ENCODE data around the gene LMAN1L.

Gene LMAN1L

DNA sequence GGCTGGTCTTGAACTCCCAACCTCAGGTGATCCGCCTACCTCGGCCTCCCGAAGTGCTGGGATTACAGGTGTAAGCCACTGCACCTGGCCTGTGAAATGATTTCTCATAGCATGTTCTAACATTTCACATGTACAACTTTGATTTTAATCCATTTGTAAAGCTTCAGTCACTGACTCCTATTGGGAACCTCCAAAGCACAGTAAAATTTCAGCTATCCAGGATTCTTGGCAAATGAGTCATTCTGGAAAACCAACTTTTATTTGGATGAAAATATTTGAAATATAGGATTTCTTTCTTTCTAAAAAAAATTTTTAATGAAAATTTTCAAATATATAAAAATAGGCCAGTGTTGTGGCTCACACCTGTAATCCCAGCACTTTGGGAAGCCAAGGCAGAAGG, 2.7 kb upstream of the LMAN1L start:
- FAIRE-seq = no peak

DNA sequence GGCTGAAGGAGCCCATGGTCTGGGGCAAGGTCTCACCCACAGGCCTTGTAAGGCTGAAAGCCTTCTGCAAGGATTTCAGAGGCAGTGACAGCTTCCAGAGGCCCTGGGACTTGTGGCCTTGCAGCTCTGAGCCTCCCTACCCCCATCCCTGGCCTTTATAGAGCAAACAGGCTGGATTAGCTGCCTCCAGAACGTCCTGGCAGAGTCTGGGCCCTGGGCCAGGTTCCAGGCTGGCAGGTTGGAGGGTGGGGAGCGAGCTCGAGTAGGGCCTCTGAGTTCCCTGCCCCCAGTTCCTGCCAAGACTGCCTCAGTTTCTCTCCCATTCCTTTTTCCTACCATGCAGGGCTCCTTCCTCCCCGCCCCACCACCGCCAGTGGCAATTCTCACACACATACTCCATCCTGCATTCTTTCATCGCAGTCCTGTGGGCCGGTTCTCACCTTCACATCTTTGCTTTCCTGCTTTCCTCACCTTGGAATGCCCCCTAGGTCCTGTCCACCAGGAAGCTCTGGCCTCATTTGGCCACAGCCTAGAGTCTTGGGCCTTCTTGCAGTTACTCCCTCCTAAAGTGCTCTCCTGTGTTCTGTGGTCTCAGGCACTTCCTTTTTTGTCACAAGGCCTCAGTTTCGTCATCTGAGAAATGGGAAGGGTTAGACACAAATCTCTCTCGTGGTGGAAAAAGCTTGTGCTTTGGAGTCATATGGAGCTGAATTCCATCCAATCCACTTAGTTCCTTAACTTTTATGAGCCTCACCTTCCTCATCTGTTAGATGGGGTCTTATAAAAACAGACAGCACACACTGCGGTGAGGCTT, 2.7 kb downstream of the LMAN1L start:
- FAIRE-seq = no peak
- DNase-seq (ENCODE audit: insufficient read length, low spot score) = no peak

More for the DNA sequence above, 2.7 kb upstream of the LMAN1L start:
- DNase-seq (ENCODE audit: insufficient read length, low spot score) = no peak

DNA sequence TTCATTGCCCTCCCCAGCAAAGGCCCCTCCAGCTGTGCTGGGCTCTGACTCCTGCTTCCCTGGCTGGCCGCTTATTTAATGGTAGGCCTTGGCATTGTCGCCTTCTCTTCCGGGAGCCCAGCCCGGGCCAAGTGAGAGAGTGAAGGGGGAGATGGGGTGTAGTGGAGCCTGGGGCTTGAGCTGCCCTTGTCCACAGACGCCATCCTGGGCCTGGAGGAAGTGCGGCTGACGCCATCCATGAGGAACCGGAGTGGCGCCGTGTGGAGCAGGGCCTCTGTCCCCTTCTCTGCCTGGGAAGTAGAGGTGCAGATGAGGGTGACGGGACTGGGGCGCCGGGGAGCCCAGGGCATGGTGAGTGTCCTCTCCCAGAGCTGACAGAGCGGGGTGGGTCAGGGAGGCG, 3.3 kb downstream of the LMAN1L start:
- FAIRE-seq (no peak), DNase-seq (ENCODE audit: insufficient read length, low spot score) (no peak)

DNA sequence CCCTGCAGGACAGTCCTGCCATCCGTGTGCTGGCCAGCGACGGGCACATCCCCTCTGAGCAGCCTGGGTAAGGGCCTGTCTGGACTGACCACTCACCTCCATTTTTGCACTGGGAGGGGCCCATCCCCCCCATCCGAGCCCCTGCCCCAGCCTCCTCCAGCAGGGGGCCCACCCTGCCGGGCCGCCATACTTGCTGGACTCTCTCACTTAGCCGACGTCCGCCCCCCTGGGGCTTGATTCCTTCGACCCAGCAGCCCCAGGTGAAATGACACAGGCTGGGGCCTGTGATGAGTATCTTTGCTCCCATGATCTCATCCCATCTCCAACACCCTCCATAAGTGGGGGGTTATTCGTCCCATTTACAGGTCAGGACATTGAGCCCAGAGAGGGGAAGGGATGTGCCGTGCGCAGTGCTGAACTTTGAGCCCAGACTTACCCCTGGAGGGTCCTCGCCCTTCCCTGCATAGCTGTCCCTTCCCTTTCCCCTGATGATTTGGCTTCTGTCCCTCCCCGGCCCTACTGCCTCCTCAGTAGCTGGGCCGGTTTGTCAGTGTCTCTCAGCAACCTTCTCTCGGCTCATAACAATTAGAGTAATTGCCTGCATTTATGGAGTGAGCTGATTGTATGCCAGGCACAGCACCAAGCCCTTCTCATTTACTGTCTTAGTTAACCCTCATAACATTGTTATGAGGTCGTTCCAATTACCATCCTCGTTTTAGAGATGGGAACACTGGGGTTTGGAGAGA, 4.2 kb downstream of the LMAN1L start:
- FAIRE-seq (peak; percentile 44), DNase-seq (ENCODE audit: insufficient read length, low spot score) (no peak)

DNA sequence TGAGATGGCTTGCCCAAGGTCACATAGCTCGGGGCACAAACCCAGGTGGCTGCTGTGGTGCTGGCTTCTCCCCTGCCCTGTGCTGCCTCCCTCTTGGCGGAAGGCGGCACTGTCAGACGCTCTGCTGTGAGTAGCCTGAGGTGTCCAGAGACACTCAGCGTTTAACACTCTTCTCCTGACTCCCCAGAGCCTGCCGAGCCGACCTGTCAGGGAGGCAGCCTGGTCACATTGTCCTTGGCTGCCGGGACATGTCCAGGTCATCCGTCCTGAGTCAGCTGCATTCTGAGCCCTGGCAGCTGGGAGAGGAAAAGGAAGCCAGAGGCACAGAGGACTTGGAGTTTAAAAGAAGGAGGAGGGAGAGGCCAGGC, 4.7 kb downstream of the LMAN1L start:
- DNase-seq (ENCODE audit: insufficient read length, low spot score) (no peak), FAIRE-seq (no peak)

DNA sequence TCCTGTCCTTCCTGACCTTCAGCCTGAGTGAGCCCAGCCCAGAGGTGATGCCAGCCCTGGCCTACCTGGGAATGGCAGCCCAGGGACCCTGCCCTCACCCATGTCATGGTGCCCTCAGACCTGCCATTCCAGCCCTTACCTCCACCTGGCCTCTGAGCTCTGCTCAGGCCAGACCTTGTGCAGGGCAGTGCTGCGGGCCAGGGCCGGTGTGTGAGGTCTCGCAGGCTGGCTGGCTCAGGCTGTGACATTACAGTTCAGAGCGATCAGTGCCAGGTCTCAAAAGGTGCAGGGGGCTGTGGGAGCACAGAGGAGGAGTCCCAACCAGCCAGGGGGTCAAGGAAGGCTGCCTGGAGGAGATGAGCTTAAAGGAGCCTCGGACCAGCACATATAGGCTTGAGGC, 7.4 kb downstream of the LMAN1L start:
- FAIRE-seq = no peak
- DNase-seq (ENCODE audit: insufficient read length, low spot score) = no peak

DNA sequence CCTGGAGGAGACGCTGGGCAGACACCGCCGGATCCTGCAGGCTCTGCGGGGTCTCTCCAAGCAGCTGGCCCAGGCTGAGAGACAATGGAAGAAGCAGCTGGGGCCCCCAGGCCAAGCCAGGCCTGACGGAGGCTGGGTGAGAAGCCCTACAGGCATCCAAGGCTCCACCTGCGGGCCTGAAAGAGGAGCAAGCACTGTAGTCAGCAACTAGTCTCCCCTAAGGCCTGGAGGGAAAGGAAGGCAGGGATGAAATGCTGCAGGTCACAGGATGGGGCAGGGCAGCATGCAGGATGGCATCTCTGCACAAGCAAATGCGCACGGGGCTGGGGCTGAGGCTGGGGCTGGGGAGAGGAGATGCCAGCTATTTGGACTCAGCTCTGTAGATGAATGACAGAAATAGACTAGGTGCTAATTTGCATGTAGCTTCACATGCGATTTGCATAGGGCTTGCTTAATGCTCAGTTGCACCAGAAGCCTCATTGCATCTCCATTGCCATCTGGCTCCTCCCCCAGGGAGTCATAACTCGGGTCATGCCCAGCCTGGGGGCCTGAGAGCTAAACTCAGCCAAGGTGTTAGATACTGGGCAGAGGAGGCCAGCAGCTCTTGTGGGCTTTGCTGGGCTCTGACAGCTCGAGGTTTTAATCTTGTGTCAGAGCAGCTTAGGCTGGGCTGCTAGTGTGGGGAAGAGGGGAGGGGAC, 8.6 kb downstream of the LMAN1L start:
- FAIRE-seq (peak; percentile 88), DNase-seq (ENCODE audit: insufficient read length, low spot score) (peak; percentile 82)

DNA sequence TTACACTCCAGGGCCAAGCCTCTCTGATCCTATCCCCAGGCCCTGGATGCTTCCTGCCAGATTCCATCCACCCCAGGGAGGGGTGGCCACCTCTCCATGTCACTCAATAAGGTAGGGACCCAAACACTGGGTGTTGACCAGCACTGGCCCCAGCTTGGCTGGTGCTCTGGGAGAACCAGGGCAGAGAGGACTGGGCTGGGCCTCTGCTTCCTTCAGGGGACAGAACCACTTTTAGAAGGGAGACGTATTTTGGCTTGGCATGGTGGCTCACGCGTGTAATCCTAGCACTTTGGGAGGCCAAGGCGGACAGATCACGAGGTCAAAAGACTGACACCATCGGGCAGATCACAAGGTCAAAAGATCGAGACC, 9.1 kb downstream of the LMAN1L start:
- DNase-seq (ENCODE audit: insufficient read length, low spot score) = no peak
- FAIRE-seq = no peak

DNA sequence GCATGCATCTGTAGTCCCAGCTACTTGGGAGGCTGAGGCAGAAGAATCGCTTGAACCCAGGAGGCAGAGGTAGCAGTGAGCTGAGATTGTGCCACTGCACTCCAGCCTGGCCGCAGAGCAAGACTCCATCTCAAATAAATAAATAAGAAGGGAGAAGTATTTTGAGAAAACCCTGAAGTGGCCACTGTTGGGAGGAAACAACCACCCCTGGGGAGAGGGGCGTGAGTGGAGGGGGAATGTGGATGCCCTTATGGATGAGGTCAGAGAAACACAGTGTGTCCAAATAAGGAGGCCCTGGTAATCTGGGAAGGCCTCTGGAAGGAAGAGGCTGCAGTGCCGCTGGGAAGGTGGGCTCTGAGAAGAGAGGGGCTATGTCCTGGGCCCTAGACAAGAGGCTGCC, 9.6 kb downstream of the LMAN1L start:
- no peak for DNase-seq (ENCODE audit: insufficient read length, low spot score)
- no peak for FAIRE-seq

DNA sequence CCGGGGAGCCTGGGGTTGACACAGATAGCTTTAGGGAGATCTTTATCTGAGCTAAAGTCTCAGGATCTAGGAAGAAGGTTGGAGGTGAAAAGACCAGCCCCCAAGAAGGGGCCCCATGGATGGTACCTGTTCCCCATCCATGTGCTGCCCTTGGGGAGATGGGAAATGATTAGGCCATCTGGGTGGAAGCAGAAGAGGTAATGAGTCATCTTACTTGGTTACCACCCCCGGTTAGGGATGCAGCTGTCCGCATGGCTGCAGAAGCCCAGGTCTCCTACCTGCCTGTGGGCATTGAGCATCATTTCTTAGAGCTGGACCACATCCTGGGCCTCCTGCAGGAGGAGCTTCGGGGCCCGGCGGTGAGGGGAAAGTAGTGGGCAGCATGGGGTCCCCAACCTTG, 10.7 kb downstream of the LMAN1L start:
- FAIRE-seq (no peak), DNase-seq (ENCODE audit: insufficient read length, low spot score) (no peak)

DNA sequence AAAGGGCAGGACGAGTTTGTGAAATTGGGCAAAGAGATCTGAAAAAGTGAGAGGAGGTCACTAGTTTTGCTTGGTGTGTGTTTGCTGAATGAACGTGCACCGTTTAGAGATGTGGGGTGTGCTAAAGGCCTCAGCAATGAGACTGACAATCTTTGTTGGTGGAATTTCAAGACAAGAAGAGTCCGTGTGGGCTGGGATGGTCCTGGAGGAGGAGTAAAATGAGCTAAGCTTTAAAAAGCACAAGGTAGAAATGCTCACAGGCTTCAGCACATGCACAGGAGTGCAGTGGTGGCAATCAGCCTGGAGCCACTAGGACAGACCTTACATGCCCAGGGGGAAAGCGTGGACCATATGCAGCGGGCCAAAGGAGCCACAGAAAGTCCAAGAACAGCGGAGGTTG, 12.3 kb downstream of the LMAN1L start:
- DNase-seq (ENCODE audit: insufficient read length, low spot score) = no peak
- FAIRE-seq = no peak

DNA sequence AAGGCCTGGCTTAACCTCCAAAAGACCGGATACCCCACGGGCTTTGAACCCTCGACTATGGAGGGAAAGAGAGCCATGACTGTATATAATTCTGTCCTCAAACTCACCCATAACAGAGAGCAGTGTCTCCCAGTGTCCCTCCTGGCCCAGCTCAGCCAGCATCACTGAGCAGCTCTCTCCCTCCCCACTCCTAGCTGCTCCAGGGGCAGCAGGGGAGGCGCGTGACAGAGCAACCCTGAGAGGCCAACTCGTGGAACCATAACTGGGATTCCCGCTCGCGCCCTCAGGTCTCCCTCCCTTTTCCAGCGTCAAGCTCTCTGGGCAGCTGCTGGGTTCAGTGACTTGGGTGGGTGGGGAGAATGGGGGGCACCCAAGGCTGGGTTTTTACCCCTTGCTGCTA, 13.2 kb downstream of the LMAN1L start:
- FAIRE-seq (no peak), DNase-seq (ENCODE audit: insufficient read length, low spot score) (no peak)

DNA sequence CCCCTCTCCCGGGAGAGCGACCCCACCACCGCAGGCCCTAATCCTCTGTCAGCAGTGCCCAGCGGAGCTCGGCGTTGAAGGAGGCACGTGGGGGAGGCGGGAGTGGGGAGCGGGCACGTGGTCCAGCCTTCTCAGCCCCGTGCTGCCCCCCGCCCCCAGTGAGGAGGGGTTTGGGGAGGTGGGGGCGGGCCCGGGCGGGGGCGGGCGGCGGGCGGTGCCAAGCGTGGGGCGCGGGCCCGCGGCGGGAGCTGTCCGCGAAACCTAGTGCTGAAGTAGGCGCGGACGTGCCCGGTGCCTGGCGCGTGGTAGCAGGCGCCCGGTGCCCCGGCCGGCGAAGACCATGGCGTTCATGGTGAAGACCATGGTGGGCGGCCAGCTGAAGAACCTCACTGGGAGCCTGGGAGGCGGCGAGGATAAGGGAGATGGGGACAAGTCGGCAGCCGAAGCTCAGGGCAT, 13.8 kb downstream of the LMAN1L start, which contains the start of gene CPLX3:
TSS of gene CPLX3 (plus strand) at position 264 of the 456 bp plus-strand sequence. CDS start at position 341, 77 bp downstream.
- FAIRE-seq = no peak
- DNase-seq (ENCODE audit: insufficient read length, low spot score) = no peak

DNA sequence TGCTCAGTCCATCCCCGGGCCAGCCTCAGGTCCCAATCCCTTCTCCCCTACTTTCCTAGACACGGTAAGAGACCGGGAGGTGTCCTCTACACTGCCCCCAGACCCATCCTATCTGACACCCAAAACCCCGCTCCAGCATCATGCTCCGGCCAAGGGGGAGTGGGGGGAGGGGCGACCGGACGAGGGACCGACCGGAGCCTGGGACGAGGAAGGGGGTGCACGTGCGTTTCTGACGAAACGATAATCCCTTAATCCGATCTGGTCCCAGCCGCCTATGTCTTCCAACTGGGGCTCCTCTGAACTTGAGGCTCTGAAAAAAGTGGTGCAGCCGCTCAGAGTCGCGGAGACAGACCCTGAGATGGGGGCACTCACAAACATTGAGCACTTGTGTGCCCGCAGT, 14.3 kb downstream of the LMAN1L start:
- no peak for FAIRE-seq

DNA sequence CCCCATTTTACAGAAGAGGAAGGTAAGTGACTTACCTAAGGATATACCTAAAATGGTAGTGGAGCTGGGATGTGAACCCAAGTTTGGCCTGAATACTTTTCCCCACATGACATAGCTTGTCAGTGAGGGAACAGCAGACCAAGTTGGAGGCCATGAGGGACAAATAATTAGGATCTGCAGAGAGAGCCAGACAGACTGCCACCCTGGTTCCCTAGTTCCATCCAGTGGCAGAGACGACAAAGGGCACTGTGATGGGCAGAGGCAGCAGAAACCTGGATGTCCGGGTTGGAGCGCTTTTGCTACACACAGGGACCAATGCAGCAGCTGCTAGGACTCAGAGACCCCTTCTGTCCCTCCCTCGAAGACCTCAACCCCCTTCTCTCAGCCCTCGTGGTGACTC, 15.0 kb downstream of the LMAN1L start:
- FAIRE-seq = no peak
- no peak for DNase-seq (ENCODE audit: insufficient read length, low spot score)

More for the DNA sequence above, 14.3 kb downstream of the LMAN1L start:
- no peak for DNase-seq (ENCODE audit: insufficient read length, low spot score)

DNA sequence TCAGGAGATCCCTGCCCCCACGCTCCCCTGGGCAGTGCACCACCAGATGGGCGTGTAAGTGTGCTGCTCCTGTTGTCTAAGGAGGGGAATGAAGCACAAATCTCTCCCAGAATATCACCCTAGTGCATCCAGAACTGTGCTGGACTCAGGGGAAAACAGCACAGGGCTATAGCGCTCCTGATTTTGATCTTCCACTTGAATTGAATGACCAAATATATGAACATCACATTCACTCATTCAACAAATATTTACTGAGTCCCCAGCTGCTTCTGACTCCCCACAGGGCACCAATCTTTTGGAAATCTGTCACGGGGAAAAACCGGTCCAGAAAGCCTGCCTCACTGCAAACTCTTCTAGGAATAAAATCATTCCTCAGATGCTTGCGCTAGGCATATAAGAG, 16.2 kb downstream of the LMAN1L start:
- no peak for FAIRE-seq
- no peak for DNase-seq (ENCODE audit: insufficient read length, low spot score)

DNA sequence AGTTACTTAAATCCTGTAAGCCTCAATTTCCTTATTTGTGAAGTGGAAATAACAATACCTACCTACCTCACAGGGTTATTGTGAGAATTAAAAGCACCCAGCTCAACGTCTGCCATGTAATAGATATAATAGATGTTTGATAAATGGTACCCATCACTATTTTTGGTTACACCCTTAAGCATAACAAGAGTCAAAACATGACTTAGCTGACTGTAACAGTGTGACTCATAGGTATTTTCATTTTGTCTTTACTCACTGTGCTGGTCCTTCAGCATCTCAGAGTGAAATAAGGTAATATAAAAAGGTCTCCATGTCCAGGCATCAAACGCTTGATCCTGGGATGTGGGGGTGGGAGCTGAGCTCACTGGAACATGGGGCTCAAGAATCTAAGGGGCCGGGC, 16.9 kb downstream of the LMAN1L start:
- DNase-seq (ENCODE audit: insufficient read length, low spot score) = no peak
- FAIRE-seq = no peak

DNA sequence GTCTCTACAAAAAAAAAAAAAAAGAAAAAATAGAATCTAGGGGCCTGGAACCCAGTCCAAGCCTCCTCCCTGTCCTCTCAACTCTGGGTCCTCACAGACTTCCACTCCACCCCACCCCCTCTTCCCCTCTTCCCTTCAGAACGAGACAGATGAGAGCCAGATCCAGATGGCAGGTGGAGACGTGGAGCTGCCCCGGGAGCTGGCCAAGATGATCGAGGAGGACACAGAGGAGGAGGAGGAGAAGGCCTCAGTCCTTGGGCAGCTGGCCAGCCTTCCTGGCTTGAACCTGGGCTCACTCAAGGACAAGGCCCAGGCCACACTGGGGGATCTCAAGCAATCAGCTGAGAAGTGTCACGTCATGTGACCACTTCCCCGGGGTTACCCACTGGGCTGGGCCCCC, 17.4 kb downstream of the LMAN1L start:
- DNase-seq (ENCODE audit: insufficient read length, low spot score) = no peak
- no peak for FAIRE-seq

DNA sequence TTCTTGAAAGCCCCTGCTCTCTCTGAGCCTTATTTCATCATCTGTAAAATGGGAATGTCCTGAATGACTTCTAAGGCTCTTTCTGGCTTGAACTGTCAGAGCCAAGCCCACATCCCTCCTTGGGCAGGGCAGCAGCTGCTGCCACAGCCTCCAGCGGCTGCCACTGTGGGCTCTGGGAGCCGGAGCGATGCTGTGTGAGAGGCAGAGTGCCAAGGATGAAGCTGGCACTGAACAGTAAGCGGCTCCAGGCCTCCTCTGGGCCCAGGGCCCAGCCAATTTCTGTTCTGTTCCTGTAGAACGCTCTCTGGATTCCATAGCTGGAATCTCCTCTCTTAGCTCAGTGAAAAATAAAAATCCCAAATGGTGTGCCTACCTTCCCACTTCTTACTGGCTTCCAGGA, 18.2 kb downstream of the LMAN1L start:
- DNase-seq (ENCODE audit: insufficient read length, low spot score) (no peak), FAIRE-seq (no peak)

DNA sequence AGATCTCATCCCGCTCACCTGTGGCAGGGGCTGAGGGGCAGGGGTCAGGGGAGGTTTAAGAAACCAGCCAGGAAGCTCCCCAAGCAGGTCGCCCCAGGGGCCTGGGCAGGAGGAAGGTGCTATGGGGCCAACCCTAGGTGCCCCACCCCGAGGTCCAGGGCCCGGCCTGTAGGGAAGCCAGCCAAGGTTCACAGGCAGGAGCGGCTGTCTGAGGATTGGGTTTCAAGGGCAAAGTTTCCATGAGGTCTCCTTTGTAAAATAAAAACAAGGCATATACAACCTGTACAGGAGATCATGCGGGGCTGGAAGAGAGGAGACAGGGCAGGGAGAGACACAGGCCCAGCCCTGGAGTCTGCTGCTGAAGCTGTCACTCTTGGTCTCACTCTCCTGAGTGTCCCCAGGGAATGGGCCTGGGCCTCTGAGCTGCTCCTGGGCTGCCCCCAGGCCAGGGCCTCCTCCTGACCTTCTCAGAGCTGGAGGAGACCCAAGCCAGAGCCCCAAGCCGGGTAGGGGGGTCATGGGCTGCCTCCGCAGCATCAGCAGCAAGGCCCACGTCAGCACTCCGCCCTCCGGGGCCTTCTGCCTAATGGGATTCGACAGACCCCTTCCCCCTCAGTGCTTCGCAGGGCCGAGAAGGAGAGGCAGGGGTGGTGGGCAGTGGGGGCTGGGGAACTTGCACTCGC, 19.3 kb downstream of the LMAN1L start:
- no peak for FAIRE-seq
- DNase-seq (ENCODE audit: insufficient read length, low spot score) = no peak

DNA sequence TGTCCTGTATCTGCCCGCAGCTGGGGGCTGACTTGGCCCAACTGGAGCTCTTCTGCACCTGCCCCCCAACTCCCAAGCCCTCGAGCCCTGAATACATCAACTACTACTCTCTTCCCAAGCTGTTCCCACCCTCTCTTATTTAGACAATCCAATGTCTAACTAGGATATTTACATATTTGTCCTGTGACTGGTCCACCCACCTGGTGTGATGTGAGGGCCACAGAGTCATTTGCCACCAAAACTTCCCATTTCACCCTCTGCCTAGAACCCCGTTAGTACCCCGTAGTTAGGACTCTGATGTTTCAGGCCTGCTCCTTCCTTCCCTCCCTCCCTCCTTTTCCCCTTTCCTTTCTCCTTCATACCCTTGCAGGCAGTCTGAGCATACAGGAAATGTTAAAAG, 20.2 kb downstream of the LMAN1L start:
- no peak for FAIRE-seq

More for the DNA sequence above, 20.2 kb downstream of the LMAN1L start:
- no peak for DNase-seq (ENCODE audit: insufficient read length, low spot score)

Data from GM19239 (cell line).